Measurements from ENCODE around the gene IBTK. TPM values are rescaled to one million over a fixed set of nuclear protein-coding genes. Genes with fewer than 3 reads are reported as not detected.

Gene IBTK
- total RNA-seq, 1 experiment from 2014 or later = 17.1 TPM

DNA sequence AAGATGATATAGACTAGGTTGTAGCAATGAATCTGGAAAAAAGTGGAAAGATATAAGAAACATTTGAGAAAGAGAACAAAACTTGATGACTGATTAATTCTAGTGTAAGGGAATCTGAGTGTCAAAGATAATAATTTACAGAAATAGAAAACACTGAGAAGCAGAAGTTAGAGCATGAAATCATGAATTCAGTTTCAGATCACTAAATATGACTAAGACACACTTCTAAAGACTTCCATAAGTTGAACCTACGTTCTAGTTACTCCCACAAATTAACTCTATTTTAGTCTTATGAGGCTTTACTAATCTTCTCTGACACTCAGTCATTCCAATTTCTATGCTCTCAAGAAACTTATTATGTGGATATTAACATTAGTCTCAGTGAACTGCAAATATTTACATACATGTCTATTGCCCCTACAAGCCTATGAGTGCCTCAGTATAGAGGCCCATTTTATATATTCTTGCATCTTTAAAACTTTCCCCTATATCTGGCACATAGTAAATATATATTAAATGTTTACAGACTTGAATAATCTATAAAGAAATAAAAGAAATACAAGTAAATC lies 30.4 kb downstream of the IBTK start:
- H3K36me3 Mint-ChIP-seq (ENCODE audit: insufficient read depth in 1 of 3, low read depth in 3 of 3) = peaks cover 25 to 70% (median 60%) of the 10 kb centered on the region in 3 experiments; a peak in 6 of 7 replicates
- Histone ChIP-seq H3K27me3 (ENCODE audit: insufficient read depth, low read length) (no peaks in the 10 kb centered on the region), H2BK15ac (ENCODE audit: low read depth, low read length) (no peak overlapping the region), H3K9me3 (ENCODE audit: control insufficient read depth, low read depth, low read length) (no peaks in the 10 kb centered on the region), H2BK20ac (ENCODE audit: low read depth, low read length, poor library complexity, severe bottlenecking) (no peak overlapping the region), H3T11ph (ENCODE audit: low read length) (no peak overlapping the region), H3K23me2 (ENCODE audit: insufficient read length, low read depth, low read length, poor library complexity, severe bottlenecking) (no peaks in the 10 kb centered on the region), H3K79me1 (ENCODE audit: insufficient read depth, low read depth, low read length, poor library complexity, severe bottlenecking) (no peaks in the 10 kb centered on the region), H3K9ac (ENCODE audit: extremely low read depth, insufficient read length, low read length) (no peak overlapping the region), H2AK5ac (ENCODE audit: insufficient read length, low read length) (no peak overlapping the region), H3K23ac (ENCODE audit: insufficient read length, low read depth, low read length) (no peak overlapping the region), H3K27ac (ENCODE audit: insufficient read length, low read depth, low read length) (no peak overlapping the region), H3K4me2 (ENCODE audit: insufficient read depth, insufficient read length, low read length) (no peak overlapping the region), H4K8ac (replicated peaks; ENCODE audit: insufficient read length, low read depth, low read length) (no peak overlapping the region), H4K5ac (ENCODE audit: insufficient read length, low read depth, low read length) (no peak overlapping the region), H3K79me2 (ENCODE audit: insufficient read depth, low read length) (no peaks in the 10 kb centered on the region), H3K18ac (ENCODE audit: insufficient read length, low read depth, low read length) (no peak overlapping the region), H3K56ac (ENCODE audit: insufficient read length, low read depth, low read length) (no peak overlapping the region), H2BK120ac (ENCODE audit: low read depth, low read length, poor library complexity, severe bottlenecking) (no peak overlapping the region), H3K14ac (ENCODE audit: insufficient read depth, low read length) (no peak overlapping the region), H2AFZ (ENCODE audit: low read length) (no peak overlapping the region), H4K20me1 (ENCODE audit: control insufficient read depth, insufficient read depth, insufficient read length) (no peaks in the 10 kb centered on the region), H3K4ac (ENCODE audit: low read depth, low read length) (no peak overlapping the region), H2BK5ac (ENCODE audit: insufficient read length, low read length) (no peak overlapping the region), H4K91ac (ENCODE audit: insufficient read length, low read depth, low read length) (no peak overlapping the region), H2BK12ac (ENCODE audit: insufficient read length, low read depth, low read length) (no peak overlapping the region), H3K4me1 (ENCODE audit: insufficient read depth, low read length) (no peaks in the 10 kb centered on the region)
- no peak for DNase-seq
- WGBS (ENCODE audit: extremely low coverage, insufficient read length, low lambda C conversion rate) = no CpG with 5 or more reads among the region's 1 CpG
- no peaks in the 10 kb centered on the region for H3K9me3 Mint-ChIP-seq
- no peak overlapping the region for H3K4me3 Mint-ChIP-seq
- H3K4me1 Mint-ChIP-seq = no peaks in the 10 kb centered on the region
- TF ChIP-seq, protein P1, sequence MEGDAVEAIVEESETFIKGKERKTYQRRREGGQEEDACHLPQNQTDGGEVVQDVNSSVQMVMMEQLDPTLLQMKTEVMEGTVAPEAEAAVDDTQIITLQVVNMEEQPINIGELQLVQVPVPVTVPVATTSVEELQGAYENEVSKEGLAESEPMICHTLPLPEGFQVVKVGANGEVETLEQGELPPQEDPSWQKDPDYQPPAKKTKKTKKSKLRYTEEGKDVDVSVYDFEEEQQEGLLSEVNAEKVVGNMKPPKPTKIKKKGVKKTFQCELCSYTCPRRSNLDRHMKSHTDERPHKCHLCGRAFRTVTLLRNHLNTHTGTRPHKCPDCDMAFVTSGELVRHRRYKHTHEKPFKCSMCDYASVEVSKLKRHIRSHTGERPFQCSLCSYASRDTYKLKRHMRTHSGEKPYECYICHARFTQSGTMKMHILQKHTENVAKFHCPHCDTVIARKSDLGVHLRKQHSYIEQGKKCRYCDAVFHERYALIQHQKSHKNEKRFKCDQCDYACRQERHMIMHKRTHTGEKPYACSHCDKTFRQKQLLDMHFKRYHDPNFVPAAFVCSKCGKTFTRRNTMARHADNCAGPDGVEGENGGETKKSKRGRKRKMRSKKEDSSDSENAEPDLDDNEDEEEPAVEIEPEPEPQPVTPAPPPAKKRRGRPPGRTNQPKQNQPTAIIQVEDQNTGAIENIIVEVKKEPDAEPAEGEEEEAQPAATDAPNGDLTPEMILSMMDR (conservative IDR thresholded peaks at IDR 0.05) = no peak
- no peak overlapping the region for H3K27ac Mint-ChIP-seq
- H3K27me3 Mint-ChIP-seq (ENCODE audit: low read depth) = no peaks in the 10 kb centered on the region

All from H9 (cell line).